H1 (cell line): Measurements from ENCODE around the gene MRGPRX4. TPM values are rescaled to one million over a fixed set of nuclear protein-coding genes. Genes with fewer than 3 reads are reported as not detected.

ENCODE experiments used
- HDAC6 ChIP-seq: IDR thresholded peaks from one replicate; pipeline ENCODE4 v1.7.1; 2012; ENCODE audit warnings: low read depth, mild to moderate bottlenecking, inconsistent platforms, low read length, moderate library complexity
- KDM4A ChIP-seq: IDR thresholded peaks from one replicate; pipeline ENCODE4 v1.7.1; 2012; ENCODE audit warnings: low read depth, mild to moderate bottlenecking, moderate library complexity, low read length, inconsistent platforms; ENCODE audit not compliant: severe bottlenecking
- SP2 ChIP-seq: IDR thresholded peaks from 2 replicates; pipeline ENCODE4 v1.6.1; 2012; ENCODE audit warnings: mild to moderate bottlenecking, low read length, inconsistent platforms
- TCF12 ChIP-seq: IDR thresholded peaks from 2 replicates; pipeline ENCODE4 v1.6.1; 2011; ENCODE audit warnings: low read depth, mild to moderate bottlenecking, low read length
- ZNF274 ChIP-seq: IDR thresholded peaks from 2 replicates; pipeline ENCODE4 v1.7.0; 2012; ENCODE audit warnings: low read length, borderline replicate concordance; ENCODE audit errors: extremely low read depth
- polyA plus RNA-seq, 7 experiments: library from polyadenylated mRNA; depleted of rRNA in 3 of 7; stranded (reverse) in 5 of 7; unstranded in 2 of 7; fragments of >200 nt in 5 of 7; fragments of 200-250 nt in 2 of 7; gene quantifications; 1 replicate in 5 of 7; 2 replicates in 1 of 7; 4 replicates in 1 of 7; pipeline versions ENCODE4 v1.2.1 to v1.2.3, GENCODE V29; 2011 to 2013; ENCODE audit warnings: missing spikeins in 2 of 7, mixed read lengths in 2 of 7
- total RNA-seq: library from RNA; stranded (reverse); fragmentation: NEBNext Ultra II Directional; extraction: Animal tissue kit (Norgen Biotek cat#: 25700); gene quantifications from 2 replicates; pipeline ENCODE4 v1.2.1, GENCODE V29; 2021
- TF ChIP-seq, protein P1 (sequence below): fragments of 300-600 bp; sonication (generic); IDR thresholded peaks from 2 replicates; pipeline ENCODE4 v1.7.1; 2012; ENCODE audit warnings: low read length, moderate library complexity, mild to moderate bottlenecking, inconsistent platforms; ENCODE audit not compliant: insufficient replicate concordance

Gene MRGPRX4
- total and polyA plus RNA-seq, 2 of the 8 experiments (the other 6 are each of a cell fraction or from before 2014, with no cell fraction given), result not detected

DNA sequence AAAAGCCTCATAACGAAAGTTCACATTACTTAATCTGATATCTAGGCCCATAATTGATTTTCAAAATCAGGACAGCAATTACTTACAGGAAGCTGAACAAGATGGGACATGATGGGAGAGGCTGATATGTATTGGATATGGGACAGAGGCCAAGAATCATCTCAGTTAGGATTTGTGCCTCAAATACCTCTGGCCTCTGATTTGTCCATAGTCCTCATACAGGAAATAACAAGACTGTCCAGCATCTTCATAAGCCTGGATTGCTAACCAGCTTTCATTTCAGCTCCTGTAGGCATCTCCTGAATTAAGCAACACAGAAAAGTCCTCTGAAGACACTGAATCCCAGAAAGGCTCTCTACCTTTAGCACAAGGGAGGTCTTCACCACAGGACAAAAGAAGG, 4.3 kb upstream of the MRGPRX4 start (continued):
- TF ChIP-seq, protein P1, sequence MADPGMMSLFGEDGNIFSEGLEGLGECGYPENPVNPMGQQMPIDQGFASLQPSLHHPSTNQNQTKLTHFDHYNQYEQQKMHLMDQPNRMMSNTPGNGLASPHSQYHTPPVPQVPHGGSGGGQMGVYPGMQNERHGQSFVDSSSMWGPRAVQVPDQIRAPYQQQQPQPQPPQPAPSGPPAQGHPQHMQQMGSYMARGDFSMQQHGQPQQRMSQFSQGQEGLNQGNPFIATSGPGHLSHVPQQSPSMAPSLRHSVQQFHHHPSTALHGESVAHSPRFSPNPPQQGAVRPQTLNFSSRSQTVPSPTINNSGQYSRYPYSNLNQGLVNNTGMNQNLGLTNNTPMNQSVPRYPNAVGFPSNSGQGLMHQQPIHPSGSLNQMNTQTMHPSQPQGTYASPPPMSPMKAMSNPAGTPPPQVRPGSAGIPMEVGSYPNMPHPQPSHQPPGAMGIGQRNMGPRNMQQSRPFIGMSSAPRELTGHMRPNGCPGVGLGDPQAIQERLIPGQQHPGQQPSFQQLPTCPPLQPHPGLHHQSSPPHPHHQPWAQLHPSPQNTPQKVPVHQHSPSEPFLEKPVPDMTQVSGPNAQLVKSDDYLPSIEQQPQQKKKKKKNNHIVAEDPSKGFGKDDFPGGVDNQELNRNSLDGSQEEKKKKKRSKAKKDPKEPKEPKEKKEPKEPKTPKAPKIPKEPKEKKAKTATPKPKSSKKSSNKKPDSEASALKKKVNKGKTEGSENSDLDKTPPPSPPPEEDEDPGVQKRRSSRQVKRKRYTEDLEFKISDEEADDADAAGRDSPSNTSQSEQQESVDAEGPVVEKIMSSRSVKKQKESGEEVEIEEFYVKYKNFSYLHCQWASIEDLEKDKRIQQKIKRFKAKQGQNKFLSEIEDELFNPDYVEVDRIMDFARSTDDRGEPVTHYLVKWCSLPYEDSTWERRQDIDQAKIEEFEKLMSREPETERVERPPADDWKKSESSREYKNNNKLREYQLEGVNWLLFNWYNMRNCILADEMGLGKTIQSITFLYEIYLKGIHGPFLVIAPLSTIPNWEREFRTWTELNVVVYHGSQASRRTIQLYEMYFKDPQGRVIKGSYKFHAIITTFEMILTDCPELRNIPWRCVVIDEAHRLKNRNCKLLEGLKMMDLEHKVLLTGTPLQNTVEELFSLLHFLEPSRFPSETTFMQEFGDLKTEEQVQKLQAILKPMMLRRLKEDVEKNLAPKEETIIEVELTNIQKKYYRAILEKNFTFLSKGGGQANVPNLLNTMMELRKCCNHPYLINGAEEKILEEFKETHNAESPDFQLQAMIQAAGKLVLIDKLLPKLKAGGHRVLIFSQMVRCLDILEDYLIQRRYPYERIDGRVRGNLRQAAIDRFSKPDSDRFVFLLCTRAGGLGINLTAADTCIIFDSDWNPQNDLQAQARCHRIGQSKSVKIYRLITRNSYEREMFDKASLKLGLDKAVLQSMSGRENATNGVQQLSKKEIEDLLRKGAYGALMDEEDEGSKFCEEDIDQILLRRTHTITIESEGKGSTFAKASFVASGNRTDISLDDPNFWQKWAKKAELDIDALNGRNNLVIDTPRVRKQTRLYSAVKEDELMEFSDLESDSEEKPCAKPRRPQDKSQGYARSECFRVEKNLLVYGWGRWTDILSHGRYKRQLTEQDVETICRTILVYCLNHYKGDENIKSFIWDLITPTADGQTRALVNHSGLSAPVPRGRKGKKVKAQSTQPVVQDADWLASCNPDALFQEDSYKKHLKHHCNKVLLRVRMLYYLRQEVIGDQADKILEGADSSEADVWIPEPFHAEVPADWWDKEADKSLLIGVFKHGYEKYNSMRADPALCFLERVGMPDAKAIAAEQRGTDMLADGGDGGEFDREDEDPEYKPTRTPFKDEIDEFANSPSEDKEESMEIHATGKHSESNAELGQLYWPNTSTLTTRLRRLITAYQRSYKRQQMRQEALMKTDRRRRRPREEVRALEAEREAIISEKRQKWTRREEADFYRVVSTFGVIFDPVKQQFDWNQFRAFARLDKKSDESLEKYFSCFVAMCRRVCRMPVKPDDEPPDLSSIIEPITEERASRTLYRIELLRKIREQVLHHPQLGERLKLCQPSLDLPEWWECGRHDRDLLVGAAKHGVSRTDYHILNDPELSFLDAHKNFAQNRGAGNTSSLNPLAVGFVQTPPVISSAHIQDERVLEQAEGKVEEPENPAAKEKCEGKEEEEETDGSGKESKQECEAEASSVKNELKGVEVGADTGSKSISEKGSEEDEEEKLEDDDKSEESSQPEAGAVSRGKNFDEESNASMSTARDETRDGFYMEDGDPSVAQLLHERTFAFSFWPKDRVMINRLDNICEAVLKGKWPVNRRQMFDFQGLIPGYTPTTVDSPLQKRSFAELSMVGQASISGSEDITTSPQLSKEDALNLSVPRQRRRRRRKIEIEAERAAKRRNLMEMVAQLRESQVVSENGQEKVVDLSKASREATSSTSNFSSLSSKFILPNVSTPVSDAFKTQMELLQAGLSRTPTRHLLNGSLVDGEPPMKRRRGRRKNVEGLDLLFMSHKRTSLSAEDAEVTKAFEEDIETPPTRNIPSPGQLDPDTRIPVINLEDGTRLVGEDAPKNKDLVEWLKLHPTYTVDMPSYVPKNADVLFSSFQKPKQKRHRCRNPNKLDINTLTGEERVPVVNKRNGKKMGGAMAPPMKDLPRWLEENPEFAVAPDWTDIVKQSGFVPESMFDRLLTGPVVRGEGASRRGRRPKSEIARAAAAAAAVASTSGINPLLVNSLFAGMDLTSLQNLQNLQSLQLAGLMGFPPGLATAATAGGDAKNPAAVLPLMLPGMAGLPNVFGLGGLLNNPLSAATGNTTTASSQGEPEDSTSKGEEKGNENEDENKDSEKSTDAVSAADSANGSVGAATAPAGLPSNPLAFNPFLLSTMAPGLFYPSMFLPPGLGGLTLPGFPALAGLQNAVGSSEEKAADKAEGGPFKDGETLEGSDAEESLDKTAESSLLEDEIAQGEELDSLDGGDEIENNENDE, result no peak
- TF ChIP-seq TCF12, result no peak
- no peak for TF ChIP-seq ZNF274
- TF ChIP-seq KDM4A, result no peak
- TF ChIP-seq SP2, result no peak
- no peak for TF ChIP-seq HDAC6
